SW480 (cell line): ENCODE results near the gene ZBTB48.
A peak's percentile ranks its signal among the peaks of the same experiment; 100 is the strongest.

Experiments used
- DNase-seq: peaks from one replicate; pipeline ENCODE4 v3.0.0-alpha.2; 2016; ENCODE audit warnings: low spot score

Gene ZBTB48

GRCh38 chr1:6574025-6574620 is 5.7 kb upstream of the ZBTB48 start:
- no peak for DNase-seq

- no peak for DNase-seq
Observed at GRCh38 chr1:6574818-6575217, 5.0 kb upstream of the ZBTB48 start.

- DNase-seq: no peak
Observed at GRCh38 chr1:6577831-6578525, 1.8 kb upstream of the ZBTB48 start.

GRCh38 chr1:6578624-6579373 is 995 bp upstream of the ZBTB48 start:
- DNase-seq: no peak

- DNase-seq: no peak
Observed at GRCh38 chr1:6580119-6580592, 362 bp downstream of the ZBTB48 start.

GRCh38 chr1:6580593-6581409 is 1.0 kb downstream of the ZBTB48 start:
- DNase-seq: no peak

GRCh38 chr1:6581561-6582305 is 1.9 kb downstream of the ZBTB48 start:
- DNase-seq: no peak

- DNase-seq: peak; percentile 36
Observed at GRCh38 chr1:6582370-6582769, 2.6 kb downstream of the ZBTB48 start.

- no peak for DNase-seq
Observed at GRCh38 chr1:6584126-6585080, 4.6 kb downstream of the ZBTB48 start.

GRCh38 chr1:6585081-6585722 is 5.4 kb downstream of the ZBTB48 start:
- DNase-seq: no peak

- DNase-seq: no peak
Observed at GRCh38 chr1:6585841-6586240, 6.0 kb downstream of the ZBTB48 start.

GRCh38 chr1:6586404-6586816 is 6.6 kb downstream of the ZBTB48 start:
- DNase-seq: no peak

GRCh38 chr1:6587261-6588005 is 7.6 kb downstream of the ZBTB48 start:
- no peak for DNase-seq

- no peak for DNase-seq
Observed at GRCh38 chr1:6588128-6588892, 8.5 kb downstream of the ZBTB48 start.

GRCh38 chr1:6588893-6589520 is 9.2 kb downstream of the ZBTB48 start:
- DNase-seq: peak; percentile 22

GRCh38 chr1:6590046-6590445 is 10.3 kb downstream of the ZBTB48 start:
- no peak for DNase-seq

GRCh38 chr1:6591222-6591621 is 11.4 kb downstream of the ZBTB48 start:
- no peak for DNase-seq

GRCh38 chr1:6591644-6592043 is 11.8 kb downstream of the ZBTB48 start:
- DNase-seq: no peak
